Esophagus squamous epithelium (tissue), 5 donors: Measurements from ENCODE around the gene CREBBP. TPM values are rescaled to one million over a fixed set of nuclear protein-coding genes. Genes with fewer than 3 reads are reported as not detected.

Experiments
- DNase-seq: peaks from one replicate; lab custom pipeline; 2025; lab: John Stamatoyannopoulos, UW
- H3K27ac ChIP-seq, 4 donors: fragments of 200-600 bp; sonication (generic); one replicate each; pipeline ENCODE4 v1.5.1; 2016 to 2019; ENCODE audit warnings: mild to moderate bottlenecking in 1 of 4
- H3K27me3 ChIP-seq, 4 donors: fragments of 200-600 bp; sonication (generic); 1 replicate in 3 of 4; 2 replicates in 1 of 4; pipeline versions ENCODE4 v1.5.1 to v1.6.0; 2017 to 2021; ENCODE audit warnings: antibody characterized with exemption in 1 of 4
- H3K36me3 ChIP-seq, 3 donors: fragments of 200-600 bp; sonication (generic); one replicate each; pipeline ENCODE4 v1.5.1; 2016 to 2019
- H3K4me1 ChIP-seq, 3 donors: fragments of 200-600 bp; sonication (generic); one replicate each; pipeline ENCODE4 v1.5.1; 2017 to 2019
- H3K4me3 ChIP-seq, 4 donors: fragments of 200-600 bp; sonication (generic); 1 replicate in 3 of 4; 2 replicates in 1 of 4; pipeline ENCODE4 v1.5.1; 2016 to 2019; ENCODE audit warnings: mild to moderate bottlenecking in 2 of 4, moderate library complexity in 1 of 4
- H3K9me3 ChIP-seq, 3 donors: fragments of 200-600 bp; sonication (generic); one replicate each; pipeline ENCODE4 v1.5.1; 2016 to 2019
- CTCF ChIP-seq, 6 experiments: fragments of 450-650 bp in 4 of 6; fragments of 200-600 bp in 2 of 6; sonication (generic) in 2 of 6; IDR thresholded peaks; one replicate each; pipeline ENCODE4 v1.5.1; 2016 to 2019; ENCODE audit warnings: antibody characterized with exemption in 6 of 6, mild to moderate bottlenecking in 4 of 6, moderate library complexity in 4 of 6
- POLR2A ChIP-seq, 4 donors: fragments of 450-650 bp; IDR thresholded peaks; one replicate each; pipeline ENCODE4 v1.6.1; 2017; ENCODE audit warnings: antibody characterized with exemption in 4 of 4, mild to moderate bottlenecking in 4 of 4, moderate library complexity in 3 of 4
- WGBS, 2 donors: methylation state at CpG; one replicate each; pipeline ENCODE4 v1.1.5; 2018; 5-methylcytosine and 5-hydroxymethylcytosine counted together
- intact Hi-C: fragments of 100-400 bp; cut with DNase I; formaldehyde crosslinking; loops from one replicate; pipeline ENCODE4 v1.15.0; 2022
- total RNA-seq, 4 donors: library from RNA; depleted of rRNA; stranded (reverse); fragments of >200 nt; gene quantifications; one replicate each; pipeline ENCODE4 v1.1.0, GENCODE V29; 2016
- donor health status: DM: yes; HTN: yes; CAD: no.

CREBBP gene
- total RNA-seq, 4 donors from 2014 or later = 14.5 to 53.6 (median 37.5) TPM

GRCh38 chr16:3908951-3909437 is 28.5 kb upstream of the CREBBP start:
- no peak overlapping the region for H3K4me3 ChIP-seq
- TF ChIP-seq CTCF (IDR thresholded peaks at IDR 0.05) (no peak), POLR2A (IDR thresholded peaks at IDR 0.05) (no peak)
- H3K4me1 ChIP-seq = no peaks in the 10 kb centered on the region
- intact Hi-C loops = no loop called here
- WGBS, 2 donors = 84 to 86% methylated on average over 12 of the region's 17 CpGs
- no peaks in the 10 kb centered on the region for H3K9me3 ChIP-seq
- DNase-seq = no peak
- H3K27me3 ChIP-seq = no peaks in the 10 kb centered on the region
- no peak overlapping the region for H3K27ac ChIP-seq
- H3K36me3 ChIP-seq = no peaks in the 10 kb centered on the region

DNA sequence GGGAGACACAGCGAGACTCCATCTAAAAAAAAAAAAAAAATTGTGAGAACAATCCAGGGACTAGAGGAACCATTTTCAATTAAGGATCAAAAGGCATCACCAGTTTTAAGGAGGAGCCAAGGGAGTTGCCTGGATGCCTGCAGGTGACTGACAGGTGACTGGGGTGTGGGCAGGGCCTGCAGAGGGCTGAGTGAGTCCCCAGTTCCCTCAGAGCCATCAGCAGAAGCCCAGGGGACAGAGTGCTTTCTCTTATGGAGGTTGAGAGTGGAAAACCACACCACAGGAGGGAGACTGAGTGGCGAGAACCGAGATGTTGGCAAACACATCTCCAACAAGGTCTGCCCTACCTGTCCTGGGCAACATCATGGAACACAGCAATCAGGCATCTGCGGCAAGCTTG is 27.1 kb upstream of the CREBBP start:
- no peak for DNase-seq
- Histone ChIP-seq H3K27me3 (no peaks in the 10 kb centered on the region), H3K4me3 (no peak overlapping the region), H3K27ac (no peak overlapping the region), H3K9me3 (no peaks in the 10 kb centered on the region), H3K4me1 (no peaks in the 10 kb centered on the region), H3K36me3 (no peaks in the 10 kb centered on the region)
- WGBS, 2 donors = 74 to 90% methylated on average over 2 to 3 of the region's 4 CpGs
- TF ChIP-seq POLR2A (IDR thresholded peaks at IDR 0.05) (no peak), CTCF (IDR thresholded peaks at IDR 0.05) (no peak)
- intact Hi-C loops = no loop called here

- TF ChIP-seq POLR2A (IDR thresholded peaks at IDR 0.05) (no peak), CTCF (IDR thresholded peaks at IDR 0.05) (no peak)
These were observed 25.9 kb upstream of the CREBBP start for GRCh38 chr16:3906363-3906762.

DNA sequence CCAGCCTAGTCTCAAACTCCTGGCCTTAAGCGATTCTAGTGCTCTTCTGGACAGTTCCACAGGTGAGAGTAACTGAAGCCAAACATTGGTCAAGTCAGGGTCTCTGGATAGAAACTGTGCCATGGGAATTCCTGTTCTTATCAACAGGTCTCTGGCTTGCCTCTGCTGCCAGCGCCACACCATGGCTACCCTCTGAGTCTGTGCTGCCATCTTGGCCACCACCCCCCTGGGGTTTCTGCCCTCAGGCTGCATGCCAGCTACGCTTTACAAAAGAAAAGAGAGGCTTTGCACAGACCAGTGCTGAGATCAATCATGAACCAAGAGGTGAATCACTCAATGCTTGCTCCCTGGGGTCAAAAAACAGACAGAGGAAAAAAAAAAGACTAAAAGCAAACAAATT is 24.4 kb upstream of the CREBBP start:
- WGBS, 2 donors = 57 to 93% methylated on average over 1 to 3 of the region's 3 CpGs
- H3K4me1 ChIP-seq = no peaks in the 10 kb centered on the region
- H3K4me3 ChIP-seq = no peak overlapping the region
- H3K36me3 ChIP-seq = no peaks in the 10 kb centered on the region
- no peak for DNase-seq
- TF ChIP-seq CTCF (IDR thresholded peaks at IDR 0.05) (no peak), POLR2A (IDR thresholded peaks at IDR 0.05) (no peak)
- H3K27me3 ChIP-seq = no peaks in the 10 kb centered on the region
- no peak overlapping the region for H3K27ac ChIP-seq
- no peaks in the 10 kb centered on the region for H3K9me3 ChIP-seq
- intact Hi-C loops = no loop called here

More at GRCh38 chr16:3906363-3906762, 25.9 kb upstream of the CREBBP start:
- no peak for DNase-seq
- intact Hi-C loops = no loop called here
- Histone ChIP-seq H3K4me3 (no peak overlapping the region), H3K4me1 (no peaks in the 10 kb centered on the region), H3K9me3 (no peaks in the 10 kb centered on the region), H3K27me3 (no peaks in the 10 kb centered on the region), H3K36me3 (no peaks in the 10 kb centered on the region), H3K27ac (no peak overlapping the region)
- WGBS, 2 donors = 75 to 88% methylated on average over 1 of the region's 1 CpG

DNA sequence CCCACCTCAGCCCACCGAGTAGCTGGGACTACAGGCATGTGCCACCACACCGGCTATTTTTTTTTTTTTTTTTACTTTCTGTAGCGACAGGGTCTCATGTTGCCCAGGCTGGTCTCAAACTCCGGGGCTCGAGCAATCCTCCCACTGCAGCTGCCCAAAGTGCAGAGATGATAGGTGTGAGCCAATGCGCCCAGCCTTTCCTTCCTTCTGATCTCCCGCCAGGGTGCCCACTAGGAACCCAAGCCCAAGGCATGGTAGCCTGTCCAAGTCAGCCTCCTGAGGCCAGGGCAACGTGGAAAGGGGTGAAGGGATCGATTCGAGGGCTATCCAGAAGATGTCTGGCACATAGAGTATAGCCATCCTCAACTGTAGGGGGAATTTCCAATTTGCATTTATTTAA is 9.6 kb upstream of the CREBBP start:
- TF ChIP-seq CTCF (IDR thresholded peaks at IDR 0.05) (no peak), POLR2A (IDR thresholded peaks at IDR 0.05) (no peak)
- no peak for DNase-seq
- Histone ChIP-seq H3K4me3 (no peak overlapping the region), H3K27me3 (peaks cover 0 to 4% (median 0%) of the 10 kb centered on the region in 4 donors), H3K36me3 (no peaks in the 10 kb centered on the region), H3K4me1 (no peaks in the 10 kb centered on the region), H3K9me3 (no peaks in the 10 kb centered on the region), H3K27ac (no peak overlapping the region)
- intact Hi-C loops = no loop called here
- WGBS, 2 donors = 89% methylated on average over 6 to 10 of the region's 10 CpGs
